Ishikawa (cell line): ENCODE results near the gene CPN2.

ENCODE experiments used
- CREB1 ChIP-seq: IDR thresholded peaks from 2 replicates; pipeline ENCODE4 v1.6.1; 2012; ENCODE audit warnings: low read depth
- EP300 ChIP-seq: IDR thresholded peaks from 2 replicates; pipeline ENCODE4 v1.6.1; 2012; ENCODE audit warnings: borderline replicate concordance
- REST ChIP-seq: IDR thresholded peaks from 2 replicates; pipeline ENCODE4 v1.6.1; 2012; ENCODE audit warnings: low read depth, mild to moderate bottlenecking
- YY1 ChIP-seq: IDR thresholded peaks from 2 replicates; pipeline ENCODE4 v1.6.1; 2012; ENCODE audit warnings: low read depth
- ZBTB7A ChIP-seq: IDR thresholded peaks from 2 replicates; pipeline ENCODE4 v1.6.1; 2012; ENCODE audit warnings: low read depth

DNA sequence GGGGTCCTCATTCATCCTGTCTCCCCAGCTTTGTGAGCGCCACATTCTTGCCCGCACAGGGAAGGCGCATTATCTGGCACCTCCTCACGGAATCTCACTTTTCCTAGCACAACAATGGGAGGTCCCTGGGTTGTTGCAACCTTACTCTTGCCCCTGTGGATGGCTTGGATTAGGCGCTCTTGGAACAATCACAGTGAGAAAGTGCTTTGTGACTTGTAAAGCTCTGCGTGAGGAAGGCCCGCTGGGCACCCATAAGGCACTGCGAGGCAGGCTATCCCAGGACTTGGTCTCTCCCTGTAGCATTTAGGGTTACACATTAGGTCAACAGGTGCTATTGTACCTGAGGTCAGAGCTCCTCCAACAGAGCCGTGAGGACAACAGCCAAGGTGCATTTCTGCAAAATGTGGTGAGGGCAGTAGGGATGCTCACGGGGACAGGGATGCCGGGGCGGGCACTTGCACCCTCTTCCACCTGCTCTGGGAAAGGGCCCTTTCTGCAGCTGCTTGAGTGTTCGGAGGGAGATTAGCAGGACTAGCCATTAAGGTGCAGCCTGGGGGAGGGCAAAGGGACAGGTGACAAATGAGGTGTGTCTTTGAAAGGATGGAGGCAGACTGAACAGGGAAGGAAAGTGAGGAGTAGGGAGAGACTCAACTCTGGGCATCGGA is 32.3 kb upstream of the CPN2 start:
- TF ChIP-seq ZBTB7A, result no peak
- TF ChIP-seq EP300, result no peak
- no peak for TF ChIP-seq YY1
- TF ChIP-seq REST, result no peak
- TF ChIP-seq CREB1, result no peak
